Right lobe of liver (tissue), 4 donors: ENCODE results near the gene HDGFL1.

Experiments used
- CTCF ChIP-seq, 4 donors: fragments of 200-600 bp in 3 of 4; fragments of 450-650 bp in 1 of 4; IDR thresholded peaks; one replicate each; pipeline versions ENCODE4 v1.5.1 to v1.8.0; 2016 to 2022; ENCODE audit warnings: antibody characterized with exemption in 4 of 4, mild to moderate bottlenecking in 2 of 4
- POLR2A ChIP-seq: fragments of 450-650 bp; IDR thresholded peaks from one replicate; pipeline ENCODE4 v1.6.1; 2017; ENCODE audit warnings: antibody characterized with exemption, mild to moderate bottlenecking
- donor health status: DM: no; HTN: no; CAD: no.
- donor health status: DM: no; HTN: no; CAD: no.
- donor health status: DM: no; HTN: yes; CAD: no.

- TF ChIP-seq CTCF (IDR thresholded peaks at IDR 0.05) (no peak), POLR2A (no peak)
Observed at GRCh38 chr6:22593895-22594294, 24.5 kb downstream of the HDGFL1 start.
